Activated CD8-positive, alpha-beta T cell treated with anti-CD3 and anti-CD28 coated beads for 36 hours (primary cell): ENCODE results near the gene RSRP1. TPM values are rescaled to one million over a fixed set of nuclear protein-coding genes. Genes with fewer than 3 reads are reported as not detected.

Experiments
- ATAC-seq: fragments of 200-7000 bp; cut with Tn5 transposase; one replicate; pipeline ENCODE4 v1.10.0; 2021; ENCODE audit warnings: mild to moderate bottlenecking, moderate library complexity
- CTCF ChIA-PET: fragments of 350-600 bp; sonication (Branson Sonifier 250); formaldehyde crosslinking; loops from one replicate; lab custom pipeline; 2021; ENCODE audit warnings: antibody characterized with exemption; lab: Charles Lee
- POLR2A ChIA-PET: fragments of 350-600 bp; sonication (Branson Sonifier 250); formaldehyde crosslinking; loops from one replicate; lab custom pipeline; 2021; ENCODE audit warnings: antibody characterized with exemption; lab: Charles Lee
- DNase-seq: peaks from one replicate; pipeline ENCODE4 v3.0.0-alpha.2; 2020
- H3K27ac Mint-ChIP-seq: one replicate; pipeline ENCODE4 v1.8.0; 2021; ENCODE audit warnings: mild to moderate bottlenecking, mixed read lengths
- H3K27me3 Mint-ChIP-seq: one replicate; pipeline ENCODE4 v1.8.0; 2021; ENCODE audit warnings: mixed read lengths
- H3K36me3 Mint-ChIP-seq: one replicate; pipeline ENCODE4 v1.8.0; 2021; ENCODE audit warnings: low read depth, mixed read lengths
- H3K4me1 Mint-ChIP-seq: one replicate; pipeline ENCODE4 v1.8.0; 2021; ENCODE audit warnings: low read depth, mixed read lengths
- H3K4me3 Mint-ChIP-seq: one replicate; pipeline ENCODE4 v1.8.0; 2021; ENCODE audit warnings: mild to moderate bottlenecking, moderate library complexity, mixed read lengths
- H3K9me3 Mint-ChIP-seq: one replicate; pipeline ENCODE4 v1.8.0; 2021; ENCODE audit warnings: mixed read lengths
- intact Hi-C: fragments of 100-400 bp; cut with micrococcal nuclease; formaldehyde crosslinking; loops from one replicate; pipeline ENCODE4 v1.10.0; 2022
- total RNA-seq, 2 experiments: library from RNA; stranded (reverse); gene quantifications; one replicate each; pipeline ENCODE4 v1.2.3, GENCODE V29; 2021
- TF ChIP-seq, protein P1 (sequence below): fragments of 200-600 bp; IDR thresholded peaks from one replicate; pipeline ENCODE4 v1.8.0; 2022; ENCODE audit warnings: antibody characterized with exemption, mild to moderate bottlenecking

RSRP1 gene
- total RNA-seq, 2 experiments from 2014 or later, result 124 to 139 TPM

DNA sequence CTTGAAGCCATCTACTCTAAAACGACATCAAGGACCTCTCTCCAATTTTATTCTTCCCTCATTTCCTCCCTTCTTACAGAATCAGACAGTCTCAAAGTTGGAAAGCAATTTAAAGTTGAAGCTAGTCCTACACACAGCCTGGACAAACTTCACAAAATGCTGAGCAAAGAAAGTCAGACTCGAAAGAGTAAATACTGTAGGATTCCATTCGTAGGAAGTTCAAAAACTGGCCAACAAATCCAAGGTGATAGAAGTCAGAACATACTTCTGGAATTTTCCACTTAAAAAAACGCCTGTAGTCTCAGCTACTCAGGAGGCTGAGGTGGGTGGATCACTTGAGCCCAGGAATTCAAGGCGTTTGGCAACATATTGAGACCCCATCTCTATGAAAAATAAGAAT, 34.5 kb downstream of the RSRP1 start:
- H3K9me3 Mint-ChIP-seq, result no peaks in the 10 kb centered on the region
- POLR2A ChIA-PET, result no interaction called here
- DNase-seq (no peak), ATAC-seq (no peak)
- no peak overlapping the region for H3K27ac Mint-ChIP-seq
- no peak overlapping the region for H3K4me3 Mint-ChIP-seq
- TF ChIP-seq, protein P1, sequence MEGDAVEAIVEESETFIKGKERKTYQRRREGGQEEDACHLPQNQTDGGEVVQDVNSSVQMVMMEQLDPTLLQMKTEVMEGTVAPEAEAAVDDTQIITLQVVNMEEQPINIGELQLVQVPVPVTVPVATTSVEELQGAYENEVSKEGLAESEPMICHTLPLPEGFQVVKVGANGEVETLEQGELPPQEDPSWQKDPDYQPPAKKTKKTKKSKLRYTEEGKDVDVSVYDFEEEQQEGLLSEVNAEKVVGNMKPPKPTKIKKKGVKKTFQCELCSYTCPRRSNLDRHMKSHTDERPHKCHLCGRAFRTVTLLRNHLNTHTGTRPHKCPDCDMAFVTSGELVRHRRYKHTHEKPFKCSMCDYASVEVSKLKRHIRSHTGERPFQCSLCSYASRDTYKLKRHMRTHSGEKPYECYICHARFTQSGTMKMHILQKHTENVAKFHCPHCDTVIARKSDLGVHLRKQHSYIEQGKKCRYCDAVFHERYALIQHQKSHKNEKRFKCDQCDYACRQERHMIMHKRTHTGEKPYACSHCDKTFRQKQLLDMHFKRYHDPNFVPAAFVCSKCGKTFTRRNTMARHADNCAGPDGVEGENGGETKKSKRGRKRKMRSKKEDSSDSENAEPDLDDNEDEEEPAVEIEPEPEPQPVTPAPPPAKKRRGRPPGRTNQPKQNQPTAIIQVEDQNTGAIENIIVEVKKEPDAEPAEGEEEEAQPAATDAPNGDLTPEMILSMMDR, result no peak
- peaks cover 6% of the 10 kb centered on the region for H3K27me3 Mint-ChIP-seq
- intact Hi-C loops, result no loop called here
- CTCF ChIA-PET, result interaction anchor here (0.7 to 5.9 kb wide), 2 partner anchors 8 to 524 kb away, joined by 3 to 30 read pairs; no protein-coding TSS in a partner anchor
- H3K4me1 Mint-ChIP-seq, result no peaks in the 10 kb centered on the region
- no peaks in the 10 kb centered on the region for H3K36me3 Mint-ChIP-seq

- no peaks in the 10 kb centered on the region for H3K4me1 Mint-ChIP-seq
- ChIA-PET POLR2A (no interaction called here), CTCF (interaction anchor here (0.9 to 1.4 kb wide), 2 partner anchors 12 to 363 kb away, joined by 3 read pairs; no protein-coding TSS in a partner anchor)
- H3K27me3 Mint-ChIP-seq, result peaks cover 6% of the 10 kb centered on the region
- TF ChIP-seq, protein P1, result no peak
- ATAC-seq (no peak), DNase-seq (no peak)
- H3K36me3 Mint-ChIP-seq, result no peaks in the 10 kb centered on the region
- H3K27ac Mint-ChIP-seq, result no peak overlapping the region
- no peaks in the 10 kb centered on the region for H3K9me3 Mint-ChIP-seq
- intact Hi-C loops, result no loop called here
- H3K4me3 Mint-ChIP-seq, result no peak overlapping the region
These were observed 36.5 kb downstream of the RSRP1 start for GRCh38 chr1:25210728-25211127.

DNA sequence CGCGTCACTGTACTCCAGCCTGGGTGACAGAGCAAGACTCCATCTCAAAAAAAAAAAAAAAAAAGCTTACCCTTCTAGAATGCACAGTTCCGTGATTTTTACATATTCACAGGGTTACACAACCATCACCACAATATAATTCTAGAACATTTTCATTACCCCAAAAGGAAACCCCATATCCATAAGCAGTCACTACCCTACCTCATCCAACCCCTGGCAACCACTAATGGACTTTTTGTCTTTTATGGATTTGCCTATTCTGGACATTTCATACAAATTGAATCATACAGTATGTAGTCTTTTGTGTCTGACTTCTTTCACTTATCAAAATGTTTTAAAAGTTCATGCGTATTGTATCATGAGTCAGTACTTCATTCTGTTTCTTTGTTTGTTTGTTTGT, 37.7 kb downstream of the RSRP1 start:
- ATAC-seq, result no peak
- Mint-ChIP-seq H3K36me3 (no peaks in the 10 kb centered on the region), H3K4me3 (no peak overlapping the region), H3K4me1 (no peaks in the 10 kb centered on the region), H3K27me3 (peaks cover 6% of the 10 kb centered on the region), H3K9me3 (no peaks in the 10 kb centered on the region), H3K27ac (no peak overlapping the region)
- TF ChIP-seq, protein P1, result no peak
- ChIA-PET CTCF (interaction anchor here (1.4 kb wide), 1 partner anchor 361 kb away, joined by 3 read pairs; no protein-coding TSS in a partner anchor), POLR2A (no interaction called here)
- no peak for DNase-seq
- intact Hi-C loops, result no loop called here

DNA sequence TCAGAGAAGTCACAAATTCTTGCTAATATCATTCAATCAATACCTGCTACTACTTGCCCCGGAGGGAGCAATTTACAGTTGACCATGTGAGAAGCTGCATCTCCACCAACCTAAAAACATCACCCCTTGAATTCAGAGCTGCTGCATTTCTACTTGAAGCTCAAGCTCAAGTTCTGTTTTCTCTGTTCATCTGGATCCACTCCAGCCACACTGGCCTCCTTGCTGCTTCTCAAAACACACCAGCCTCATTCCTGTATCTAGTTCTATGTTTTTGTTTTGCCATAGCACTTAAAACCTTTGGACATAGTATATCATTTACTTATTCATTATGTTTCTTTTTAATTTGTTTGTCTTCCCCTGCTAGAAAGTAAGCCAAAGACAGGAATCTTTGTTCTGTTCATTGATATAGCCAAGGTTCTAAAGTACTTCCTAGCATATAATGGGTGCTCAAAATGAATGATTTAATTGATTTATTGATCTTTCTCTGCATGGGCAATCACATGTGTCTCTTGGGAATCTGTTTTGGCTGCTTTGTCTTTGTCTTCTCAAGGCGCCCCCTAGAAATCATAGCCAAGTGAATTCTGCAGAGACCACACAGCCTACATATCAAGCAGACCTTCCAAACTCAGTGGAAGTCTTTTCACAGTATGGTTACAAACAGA, 38.6 kb downstream of the RSRP1 start:
- CTCF ChIA-PET, result no interaction called here
- POLR2A ChIA-PET, result no interaction called here
- no peaks in the 10 kb centered on the region for H3K9me3 Mint-ChIP-seq
- ATAC-seq (no peak), DNase-seq (no peak)
- TF ChIP-seq, protein P1, result no peak
- intact Hi-C loops, result no loop called here
- no peaks in the 10 kb centered on the region for H3K36me3 Mint-ChIP-seq
- H3K27ac Mint-ChIP-seq, result no peak overlapping the region
- no peak overlapping the region for H3K4me3 Mint-ChIP-seq
- H3K27me3 Mint-ChIP-seq, result peaks cover 6% of the 10 kb centered on the region
- no peaks in the 10 kb centered on the region for H3K4me1 Mint-ChIP-seq

DNA sequence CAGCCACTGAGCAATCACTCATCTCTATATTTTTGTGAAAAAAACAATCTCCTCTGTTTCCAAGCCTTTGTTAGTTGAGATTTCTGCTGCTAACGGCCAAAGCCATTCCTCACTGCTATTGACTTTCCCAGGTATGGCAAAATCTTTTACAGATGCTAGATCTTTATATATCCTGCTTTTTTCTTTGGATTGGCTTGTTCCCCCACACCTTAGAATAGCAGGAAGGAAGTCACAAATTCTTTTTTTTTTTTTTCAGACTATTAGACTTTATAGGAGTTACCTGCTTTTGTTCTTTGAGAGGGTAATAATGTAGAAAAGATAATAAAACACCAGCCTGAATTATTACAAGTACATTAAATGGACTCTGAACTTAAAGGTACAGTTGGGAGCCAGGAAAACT, 39.2 kb downstream of the RSRP1 start:
- ATAC-seq, result no peak
- intact Hi-C loops, result no loop called here
- H3K36me3 Mint-ChIP-seq, result no peaks in the 10 kb centered on the region
- no peak overlapping the region for H3K27ac Mint-ChIP-seq
- TF ChIP-seq, protein P1, result no peak
- no peak overlapping the region for H3K4me3 Mint-ChIP-seq
- POLR2A ChIA-PET, result no interaction called here
- H3K27me3 Mint-ChIP-seq, result peaks cover 6% of the 10 kb centered on the region
- no peaks in the 10 kb centered on the region for H3K4me1 Mint-ChIP-seq
- DNase-seq, result no peak
- CTCF ChIA-PET, result no interaction called here
- H3K9me3 Mint-ChIP-seq, result no peaks in the 10 kb centered on the region
